Measurements from ENCODE around the gene KIF5C.

The KIF5C gene

DNA sequence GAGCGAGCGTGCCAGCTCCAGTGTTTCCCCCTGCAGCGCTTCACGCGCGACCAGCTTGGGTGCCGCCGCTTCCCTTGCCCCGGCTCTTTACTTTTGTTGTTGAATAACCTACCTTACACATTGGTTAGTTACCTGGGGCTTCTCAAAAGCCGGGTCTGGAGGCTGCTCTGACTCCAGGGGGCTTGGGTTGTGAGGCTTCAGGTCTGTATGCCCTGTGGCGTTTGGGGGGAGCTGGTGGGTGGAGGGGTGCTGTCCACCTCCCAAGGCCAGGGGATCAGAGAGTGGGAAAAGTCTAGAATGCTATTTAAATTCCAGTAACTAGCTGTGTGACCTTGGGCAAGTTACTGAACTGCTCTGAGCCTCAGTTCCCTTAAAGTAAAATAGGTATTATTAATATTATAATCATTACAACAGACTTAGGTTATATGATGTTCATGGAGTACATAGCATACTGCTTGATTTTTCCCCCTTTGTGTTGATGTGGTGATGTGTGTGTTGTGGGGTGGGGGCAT, 164.2 kb downstream of the KIF5C start:
- no peak for DNase-seq (ENCODE audit: low spot score)
- H2BK15ac ChIP-seq (ENCODE audit: low read length), result peak overlapping the region; percentile 98
- H3K23ac ChIP-seq (ENCODE audit: low read depth, low read length, poor library complexity), result peak overlapping the region; percentile 59
- H3K79me1 ChIP-seq (ENCODE audit: low read depth, low read length), result no peaks in the 10 kb centered on the region
- WGBS, 2 donors (ENCODE audit: extremely low coverage in 2 of 2, insufficient read length in 2 of 2, insufficient replicate concordance in 1 of 2), result no CpG with 5 or more reads among the region's 11 CpGs
- no peak overlapping the region for H3K14ac ChIP-seq (ENCODE audit: low read length)
- no peak overlapping the region for H3K27ac ChIP-seq (replicated peaks; ENCODE audit: low read length)
- H3K4ac ChIP-seq (ENCODE audit: low read length), result no peak overlapping the region
- H3K4me2 ChIP-seq (ENCODE audit: insufficient read depth, low read length, poor library complexity, severe bottlenecking), result peak overlapping the region; percentile 85
- H3K9ac ChIP-seq (ENCODE audit: low read depth, low read length, poor library complexity), result no peak overlapping the region
- H3K4me1 ChIP-seq (ENCODE audit: control insufficient read depth in 2 of 2, insufficient read depth in 1 of 2, low read depth in 1 of 2, low read length in 2 of 2), result peaks cover 2 to 5% of the 10 kb centered on the region in 2 donors
- no peaks in the 10 kb centered on the region for H3K36me3 ChIP-seq (replicated peaks in 1 of 2; ENCODE audit: control insufficient read depth in 2 of 2, insufficient read depth in 2 of 2, low read length in 2 of 2)
- no peak overlapping the region for H2BK12ac ChIP-seq (ENCODE audit: low read length)
- H4K8ac ChIP-seq (ENCODE audit: low read depth, low read length), result no peak overlapping the region
- H2BK120ac ChIP-seq (ENCODE audit: low read depth, low read length), result no peak overlapping the region
- H2AK5ac ChIP-seq (ENCODE audit: low read depth, low read length), result no peak overlapping the region
- H3K18ac ChIP-seq (ENCODE audit: low read length), result peak overlapping the region; percentile 23
- peak overlapping the region; percentile 87 for H2AFZ ChIP-seq (ENCODE audit: low read length)
- H4K91ac ChIP-seq (ENCODE audit: low read depth, low read length, poor library complexity), result no peak overlapping the region
- peak overlapping the region; percentile 36 to 78 for H3K4me3 ChIP-seq (ENCODE audit: low read length in 2 of 2)
- peaks cover 0 to 66% (median 19%) of the 10 kb centered on the region in 3 experiments for H3K27me3 ChIP-seq (ENCODE audit: control insufficient read depth in 3 of 3, insufficient read depth in 3 of 3, low read depth in 1 of 3, low read length in 3 of 3)
- H2BK5ac ChIP-seq (ENCODE audit: low read length), result no peak overlapping the region
- H3K9me3 ChIP-seq (replicated peaks in 1 of 2; ENCODE audit: control insufficient read depth in 2 of 2, insufficient read depth in 1 of 2, low read depth in 1 of 2, low read length in 2 of 2), result no peaks in the 10 kb centered on the region

GRCh38 chr2:149040451-149040850, 165.4 kb downstream of the KIF5C start:
- Histone ChIP-seq H2AFZ (ENCODE audit: low read length) (no peak overlapping the region), H4K91ac (ENCODE audit: low read depth, low read length, poor library complexity) (no peak overlapping the region), H3K79me1 (ENCODE audit: low read depth, low read length) (no peaks in the 10 kb centered on the region), H3K4me1 (ENCODE audit: control insufficient read depth in 2 of 2, insufficient read depth in 1 of 2, low read depth in 1 of 2, low read length in 2 of 2) (peaks cover 0 to 2% of the 10 kb centered on the region in 2 donors), H3K4ac (ENCODE audit: low read length) (no peak overlapping the region), H3K14ac (ENCODE audit: low read length) (no peak overlapping the region), H3K4me2 (ENCODE audit: insufficient read depth, low read length, poor library complexity, severe bottlenecking) (no peak overlapping the region), H3K23ac (ENCODE audit: low read depth, low read length, poor library complexity) (no peak overlapping the region), H3K36me3 (replicated peaks in 1 of 2; ENCODE audit: control insufficient read depth in 2 of 2, insufficient read depth in 2 of 2, low read length in 2 of 2) (no peaks in the 10 kb centered on the region), H4K8ac (ENCODE audit: low read depth, low read length) (no peak overlapping the region), H3K18ac (ENCODE audit: low read length) (no peak overlapping the region), H3K9ac (ENCODE audit: low read depth, low read length, poor library complexity) (no peak overlapping the region), H2BK5ac (ENCODE audit: low read length) (no peak overlapping the region), H3K9me3 (replicated peaks in 1 of 2; ENCODE audit: control insufficient read depth in 2 of 2, insufficient read depth in 1 of 2, low read depth in 1 of 2, low read length in 2 of 2) (no peaks in the 10 kb centered on the region), H2AK5ac (ENCODE audit: low read depth, low read length) (no peak overlapping the region), H3K27me3 (ENCODE audit: control insufficient read depth in 3 of 3, insufficient read depth in 3 of 3, low read depth in 1 of 3, low read length in 3 of 3) (peaks cover 0 to 66% (median 19%) of the 10 kb centered on the region in 3 experiments), H3K27ac (replicated peaks; ENCODE audit: low read length) (no peak overlapping the region), H3K4me3 (ENCODE audit: low read length in 2 of 2) (no peak overlapping the region), H2BK120ac (ENCODE audit: low read depth, low read length) (no peak overlapping the region), H2BK15ac (ENCODE audit: low read length) (no peak overlapping the region), H2BK12ac (ENCODE audit: low read length) (no peak overlapping the region)
- no CpG with 5 or more reads among the region's 7 CpGs for WGBS, 2 donors (ENCODE audit: extremely low coverage in 2 of 2, insufficient read length in 2 of 2, insufficient replicate concordance in 1 of 2)
- no peak for DNase-seq (ENCODE audit: low spot score)

DNA sequence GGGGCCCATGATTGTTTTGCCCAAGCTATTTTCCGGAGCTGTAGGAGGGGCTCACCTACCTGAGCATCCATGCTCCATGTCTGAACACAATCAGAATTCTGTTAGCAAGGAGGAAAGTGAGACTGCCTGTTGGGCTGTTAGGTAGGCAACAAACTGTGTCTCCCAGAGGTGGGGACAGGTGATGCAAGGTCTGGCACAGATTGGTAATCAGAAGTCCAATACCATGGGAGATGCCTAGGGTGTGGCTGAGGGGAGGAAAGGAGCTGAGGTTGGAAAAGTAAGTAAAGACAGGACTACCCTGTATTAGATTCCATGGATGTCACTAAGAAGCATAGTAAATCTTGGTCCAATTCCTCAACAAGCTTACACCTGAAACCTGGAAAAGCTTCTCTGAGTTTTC, 166.5 kb downstream of the KIF5C start:
- Histone ChIP-seq H3K4me3 (ENCODE audit: low read length in 2 of 2) (no peak overlapping the region), H3K23ac (ENCODE audit: low read depth, low read length, poor library complexity) (no peak overlapping the region), H2BK120ac (ENCODE audit: low read depth, low read length) (no peak overlapping the region), H3K4me2 (ENCODE audit: insufficient read depth, low read length, poor library complexity, severe bottlenecking) (no peak overlapping the region), H3K4me1 (ENCODE audit: control insufficient read depth in 2 of 2, insufficient read depth in 1 of 2, low read depth in 1 of 2, low read length in 2 of 2) (peaks cover 0 to 2% of the 10 kb centered on the region in 2 donors), H3K9me3 (replicated peaks in 1 of 2; ENCODE audit: control insufficient read depth in 2 of 2, insufficient read depth in 1 of 2, low read depth in 1 of 2, low read length in 2 of 2) (no peaks in the 10 kb centered on the region), H2AFZ (ENCODE audit: low read length) (no peak overlapping the region), H3K79me1 (ENCODE audit: low read depth, low read length) (no peaks in the 10 kb centered on the region), H4K8ac (ENCODE audit: low read depth, low read length) (no peak overlapping the region), H3K18ac (ENCODE audit: low read length) (no peak overlapping the region), H3K14ac (ENCODE audit: low read length) (no peak overlapping the region), H3K9ac (ENCODE audit: low read depth, low read length, poor library complexity) (no peak overlapping the region), H4K91ac (ENCODE audit: low read depth, low read length, poor library complexity) (no peak overlapping the region), H2BK12ac (ENCODE audit: low read length) (no peak overlapping the region), H3K27ac (replicated peaks; ENCODE audit: low read length) (no peak overlapping the region), H3K4ac (ENCODE audit: low read length) (no peak overlapping the region), H2BK5ac (ENCODE audit: low read length) (no peak overlapping the region), H3K27me3 (ENCODE audit: control insufficient read depth in 3 of 3, insufficient read depth in 3 of 3, low read depth in 1 of 3, low read length in 3 of 3) (peaks cover 0 to 60% (median 19%) of the 10 kb centered on the region in 3 experiments), H3K36me3 (replicated peaks in 1 of 2; ENCODE audit: control insufficient read depth in 2 of 2, insufficient read depth in 2 of 2, low read length in 2 of 2) (no peaks in the 10 kb centered on the region), H2BK15ac (ENCODE audit: low read length) (no peak overlapping the region), H2AK5ac (ENCODE audit: low read depth, low read length) (no peak overlapping the region)
- no peak for DNase-seq (ENCODE audit: low spot score)
- WGBS, 2 donors (ENCODE audit: extremely low coverage in 2 of 2, insufficient read length in 2 of 2, insufficient replicate concordance in 1 of 2), result no CpG with 5 or more reads among the region's 1 CpG

GRCh38 chr2:149042881-149043280, 167.9 kb downstream of the KIF5C start:
- peaks cover 0 to 46% (median 16%) of the 10 kb centered on the region in 3 experiments for H3K27me3 ChIP-seq (ENCODE audit: control insufficient read depth in 3 of 3, insufficient read depth in 3 of 3, low read depth in 1 of 3, low read length in 3 of 3)
- no peak overlapping the region for H2BK15ac ChIP-seq (ENCODE audit: low read length)
- H3K14ac ChIP-seq (ENCODE audit: low read length), result no peak overlapping the region
- no peak overlapping the region for H3K4ac ChIP-seq (ENCODE audit: low read length)
- no peak overlapping the region for H3K4me2 ChIP-seq (ENCODE audit: insufficient read depth, low read length, poor library complexity, severe bottlenecking)
- no peak overlapping the region for H2BK12ac ChIP-seq (ENCODE audit: low read length)
- no peak overlapping the region for H2AK5ac ChIP-seq (ENCODE audit: low read depth, low read length)
- H3K79me1 ChIP-seq (ENCODE audit: low read depth, low read length), result no peaks in the 10 kb centered on the region
- H3K27ac ChIP-seq (replicated peaks; ENCODE audit: low read length), result no peak overlapping the region
- no peak overlapping the region for H2BK5ac ChIP-seq (ENCODE audit: low read length)
- H3K23ac ChIP-seq (ENCODE audit: low read depth, low read length, poor library complexity), result no peak overlapping the region
- WGBS, 2 donors (ENCODE audit: extremely low coverage in 2 of 2, insufficient read length in 2 of 2, insufficient replicate concordance in 1 of 2), result no CpG with 5 or more reads among the region's 1 CpG
- peaks cover 0 to 4% of the 10 kb centered on the region in 2 donors for H3K9me3 ChIP-seq (replicated peaks in 1 of 2; ENCODE audit: control insufficient read depth in 2 of 2, insufficient read depth in 1 of 2, low read depth in 1 of 2, low read length in 2 of 2)
- DNase-seq (ENCODE audit: low spot score), result no peak
- no peak overlapping the region for H4K91ac ChIP-seq (ENCODE audit: low read depth, low read length, poor library complexity)
- H3K18ac ChIP-seq (ENCODE audit: low read length), result no peak overlapping the region
- H2BK120ac ChIP-seq (ENCODE audit: low read depth, low read length), result no peak overlapping the region
- no peaks in the 10 kb centered on the region for H3K36me3 ChIP-seq (replicated peaks in 1 of 2; ENCODE audit: control insufficient read depth in 2 of 2, insufficient read depth in 2 of 2, low read length in 2 of 2)
- no peak overlapping the region for H2AFZ ChIP-seq (ENCODE audit: low read length)
- H3K4me1 ChIP-seq (ENCODE audit: control insufficient read depth in 2 of 2, insufficient read depth in 1 of 2, low read depth in 1 of 2, low read length in 2 of 2), result peaks cover 0 to 2% of the 10 kb centered on the region in 2 donors
- no peak overlapping the region for H4K8ac ChIP-seq (ENCODE audit: low read depth, low read length)
- no peak overlapping the region for H3K4me3 ChIP-seq (ENCODE audit: low read length in 2 of 2)
- no peak overlapping the region for H3K9ac ChIP-seq (ENCODE audit: low read depth, low read length, poor library complexity)
